Right lobe of liver (tissue), 6 donors: ENCODE measurements around the gene BID. TPM values are rescaled to one million over a fixed set of nuclear protein-coding genes. Genes with fewer than 3 reads are reported as not detected.

Experiments
- ATAC-seq, 4 donors: fragments of 200-7000 bp; cut with Tn5 transposase; one replicate each; pipeline ENCODE4 v1.9.1; 2020; ENCODE audit warnings: mild to moderate bottlenecking in 4 of 4, moderate library complexity in 4 of 4
- DNase-seq, 3 donors: peaks; one replicate each; pipeline ENCODE4 v3.0.0-alpha.2; 2020
- H3K27ac ChIP-seq, 3 donors: fragments of 200-600 bp; one replicate each; pipeline ENCODE4 v1.8.0; 2022
- H3K27me3 ChIP-seq, 2 donors: fragments of 200-600 bp; one replicate each; pipeline ENCODE4 v1.8.0; 2022
- H3K36me3 ChIP-seq, 4 donors: fragments of 200-600 bp; sonication (generic) in 1 of 4; one replicate each; pipeline versions ENCODE4 v1.5.1 to v1.8.0; 2017 to 2022; ENCODE audit warnings: control low read depth in 1 of 4
- H3K4me1 ChIP-seq, 4 donors: fragments of 200-600 bp; sonication (generic) in 1 of 4; one replicate each; pipeline versions ENCODE4 v1.5.1 to v1.8.0; 2017 to 2022; ENCODE audit warnings: control low read depth in 1 of 4
- H3K4me3 ChIP-seq, 3 donors: fragments of 200-600 bp; one replicate each; pipeline ENCODE4 v1.8.0; 2022
- H3K9me3 ChIP-seq, 4 donors: fragments of 200-600 bp; sonication (generic) in 1 of 4; one replicate each; pipeline versions ENCODE4 v1.5.1 to v1.8.0; 2017 to 2022; ENCODE audit warnings: control low read depth in 1 of 4
- CTCF ChIP-seq, 4 donors: fragments of 200-600 bp in 3 of 4; fragments of 450-650 bp in 1 of 4; IDR thresholded peaks; one replicate each; pipeline versions ENCODE4 v1.5.1 to v1.8.0; 2016 to 2022; ENCODE audit warnings: antibody characterized with exemption in 4 of 4, mild to moderate bottlenecking in 2 of 4
- POLR2A ChIP-seq: fragments of 450-650 bp; IDR thresholded peaks from one replicate; pipeline ENCODE4 v1.6.1; 2017; ENCODE audit warnings: antibody characterized with exemption, mild to moderate bottlenecking
- WGBS: methylation state at CpG from one replicate; pipeline ENCODE4 v1.1.6; 2018; ENCODE audit warnings: low coverage, low lambda C conversion rate; ENCODE audit not compliant: insufficient coverage; ENCODE audit errors: missing lambda C conversion rate; 5-methylcytosine and 5-hydroxymethylcytosine counted together
- intact Hi-C, 2 donors: fragments of 100-400 bp; cut with DNase I; formaldehyde crosslinking; loops; one replicate each; pipeline versions ENCODE4 v1.11.2 to v1.14.1; 2022
- total RNA-seq, 6 experiments: library from RNA; depleted of rRNA in 2 of 6; stranded (reverse); fragments of >200 nt in 2 of 6; fragmentation: NEBNext Ultra II Directional in 3 of 6; extraction: Animal tissue kit (Norgen Biotek cat#: 25700) in 3 of 6; gene quantifications; one replicate each; pipeline versions ENCODE4 v1.1.0 to v1.2.4, GENCODE V29; 2016 to 2023
- donor health status: DM: no; HTN: yes; CAD: no.
- donor health status: DM: no; HTN: no; CAD: no.
- donor health status: DM: no; HTN: no; CAD: no.
- donor health status: DM: no; HTN: yes; CAD: no.
- donor health status: DM: no; HTN: yes; CAD: no.

Gene BID
- total RNA-seq, 6 experiments from 2014 or later = 30.5 to 57.3 (median 36.2) TPM

- Histone ChIP-seq H3K27ac (peak overlapping the region in 1 of 3 donors; percentile 57), H3K27me3 (no peaks in the 10 kb centered on the region), H3K9me3 (no peaks in the 10 kb centered on the region), H3K4me1 (peaks cover 0 to 23% (median 7%) of the 10 kb centered on the region in 4 donors), H3K36me3 (peaks cover 0 to 35% (median 18%) of the 10 kb centered on the region in 4 donors), H3K4me3 (no peak overlapping the region)
- DNase-seq (no peak), ATAC-seq (no peak)
- intact Hi-C loops = no loop called here
- no peak for TF ChIP-seq POLR2A
- no peak for TF ChIP-seq CTCF (IDR thresholded peaks at IDR 0.05)
- WGBS = 66% methylated on average over 7 of the region's 18 CpGs
Measured at GRCh38 chr22:17807578-17808410, 33.5 kb upstream of the BID start.

- 85% methylated on average over 8 of the region's 10 CpGs for WGBS
- DNase-seq (no peak), ATAC-seq (peak in 3 of 4 donors; percentile 2 to 7 (median 2))
- no peak for TF ChIP-seq POLR2A
- TF ChIP-seq CTCF (IDR thresholded peaks at IDR 0.05) = no peak
- Histone ChIP-seq H3K27me3 (no peaks in the 10 kb centered on the region), H3K27ac (peak overlapping the region in 2 of 3 donors; percentile 57 to 73), H3K36me3 (peaks cover 0 to 35% (median 15%) of the 10 kb centered on the region in 4 donors), H3K4me1 (peaks cover 0 to 23% (median 7%) of the 10 kb centered on the region in 4 donors), H3K4me3 (no peak overlapping the region), H3K9me3 (no peaks in the 10 kb centered on the region)
- intact Hi-C loops = no loop called here
Measured at GRCh38 chr22:17807086-17807485, 32.8 kb upstream of the BID start.

- intact Hi-C loops = no loop called here
- H3K4me3 ChIP-seq = no peak overlapping the region
- 38% methylated on average over 2 of the region's 2 CpGs for WGBS
- H3K27ac ChIP-seq = peak overlapping the region in 2 of 3 donors; percentile 66 to 73
- ATAC-seq (peak; percentile 66 to 81 (median 76)), DNase-seq (peak; percentile 83 to 86 (median 85))
- peaks cover 0 to 34% (median 12%) of the 10 kb centered on the region in 4 donors for H3K36me3 ChIP-seq
- H3K9me3 ChIP-seq = no peaks in the 10 kb centered on the region
- no peaks in the 10 kb centered on the region for H3K27me3 ChIP-seq
- TF ChIP-seq CTCF (IDR thresholded peaks at IDR 0.05) (no peak), POLR2A (no peak)
- peaks cover 0 to 23% (median 9%) of the 10 kb centered on the region in 4 donors for H3K4me1 ChIP-seq
Measured at GRCh38 chr22:17806437-17806836, 32.2 kb upstream of the BID start.

- Histone ChIP-seq H3K36me3 (peaks cover 0 to 18% (median 7%) of the 10 kb centered on the region in 4 donors), H3K4me1 (peaks cover 0 to 33% (median 14%) of the 10 kb centered on the region in 4 donors), H3K4me3 (no peak overlapping the region), H3K9me3 (no peaks in the 10 kb centered on the region), H3K27ac (no peak overlapping the region), H3K27me3 (no peaks in the 10 kb centered on the region)
- intact Hi-C loops = no loop called here
- TF ChIP-seq POLR2A (no peak), CTCF (IDR thresholded peaks at IDR 0.05) (no peak)
- DNase-seq = no peak
- no peak for ATAC-seq
- 77% methylated on average over 5 of the region's 22 CpGs for WGBS
Measured at GRCh38 chr22:17804331-17805080, 30.2 kb upstream of the BID start.
